Neural cell (in vitro differentiated cells): ENCODE results near the gene RCN1. TPM values are rescaled to one million over a fixed set of nuclear protein-coding genes. Genes with fewer than 3 reads are reported as not detected.

Experiments
- H2AFZ ChIP-seq: fragments of 200-600, 300-800 bp; sonication (generic), shearing (Covaris generic); 2 replicates; pipeline ENCODE4 v1.6.0; 2014; ENCODE audit warnings: low read depth, mild to moderate bottlenecking, antibody characterized with exemption, low read length, moderate library complexity
- H3F3A ChIP-seq: fragments of 200-600 bp; shearing (Covaris generic); 2 replicates; pipeline ENCODE4 v1.6.1; 2016; ENCODE audit warnings: mild to moderate bottlenecking, moderate library complexity, mixed read lengths, antibody characterized with exemption, low read length; ENCODE audit not compliant: insufficient read depth, poor library complexity, severe bottlenecking
- H3K27ac ChIP-seq: fragments of 200-600, 300-800 bp; sonication (generic), shearing (Covaris generic); 2 replicates; pipeline ENCODE4 v1.5.1; 2014; ENCODE audit warnings: mild to moderate bottlenecking, low read length, moderate library complexity
- H3K27me3 ChIP-seq: fragments of 300-800, 200-600 bp; sonication (generic), shearing (Covaris generic); 2 replicates; pipeline ENCODE4 v1.6.0; 2014; ENCODE audit warnings: mild to moderate bottlenecking, low read depth, low read length, moderate library complexity; ENCODE audit not compliant: insufficient read depth
- H3K36me3 ChIP-seq: fragments of 300-800, 200-600 bp; sonication (generic), shearing (Covaris generic); 2 replicates; pipeline ENCODE4 v1.5.1; 2014; ENCODE audit warnings: mild to moderate bottlenecking, antibody characterized with exemption, low read length, moderate library complexity; ENCODE audit not compliant: insufficient read depth
- H3K4me2 ChIP-seq: fragments of 300-800, 200-600 bp; sonication (generic), shearing (Covaris generic); 2 replicates; pipeline ENCODE4 v1.6.0; 2014; ENCODE audit warnings: mild to moderate bottlenecking, low read length
- H3K4me3 ChIP-seq: fragments of 300-800, 200-600 bp; sonication (generic), shearing (Covaris generic); 2 replicates; pipeline ENCODE4 v1.5.1; 2014; ENCODE audit warnings: mild to moderate bottlenecking, low read length, moderate library complexity
- H3K79me2 ChIP-seq: fragments of 200-600 bp; shearing (Covaris generic); replicated peaks from 2 replicates; pipeline ENCODE4 v1.6.0; 2014; ENCODE audit warnings: mild to moderate bottlenecking, low read length, moderate library complexity; ENCODE audit not compliant: insufficient read depth
- H3K9ac ChIP-seq: fragments of 300-800, 200-600 bp; sonication (generic), shearing (Covaris generic); 2 replicates; pipeline ENCODE4 v1.6.1; 2016; ENCODE audit warnings: mild to moderate bottlenecking, low read length, mixed read lengths
- H3K9me2 ChIP-seq: fragments of 200-600 bp; shearing (Covaris generic); 2 replicates; pipeline ENCODE4 v1.6.1; 2016; ENCODE audit warnings: mild to moderate bottlenecking, low read length, mixed read lengths; ENCODE audit not compliant: insufficient read depth
- H3K9me3 ChIP-seq: fragments of 200-600, 300-800 bp; sonication (generic), shearing (Covaris generic); 2 replicates; pipeline ENCODE4 v1.6.1; 2016; ENCODE audit warnings: mild to moderate bottlenecking, mixed run types, low read length, moderate library complexity, mixed read lengths
- H4K20me1 ChIP-seq: fragments of 200-600 bp; shearing (Covaris generic); 2 replicates; pipeline ENCODE4 v1.6.1; 2016; ENCODE audit warnings: mild to moderate bottlenecking, mixed run types; ENCODE audit not compliant: insufficient read depth
- EP300 ChIP-seq: fragments of 450-650 bp; conservative IDR thresholded peaks from 2 replicates; pipeline ENCODE4 v1.6.1; 2014; ENCODE audit warnings: antibody characterized with exemption, mild to moderate bottlenecking, moderate library complexity; ENCODE audit not compliant: poor library complexity, severe bottlenecking
- EZH2 ChIP-seq: fragments of 200-600, 300-800 bp; shearing (Covaris generic), sonication (generic); IDR thresholded peaks from 2 replicates; pipeline ENCODE4 v1.6.1; 2014; ENCODE audit warnings: antibody characterized with exemption, low read length, borderline replicate concordance, mild to moderate bottlenecking; ENCODE audit not compliant: insufficient read depth, poor library complexity, severe bottlenecking
- MXI1 ChIP-seq: fragments of 450-650 bp; conservative IDR thresholded peaks from 2 replicates; pipeline ENCODE4 v1.6.1; 2014; ENCODE audit warnings: antibody characterized with exemption, mild to moderate bottlenecking; ENCODE audit not compliant: poor library complexity, severe bottlenecking
- POLR2AphosphoS5 ChIP-seq: IDR thresholded peaks from 2 replicates; pipeline ENCODE4 v1.6.1; 2012
- RAD21 ChIP-seq: fragments of 450-650 bp; conservative IDR thresholded peaks from 2 replicates; pipeline ENCODE4 v1.6.1; 2014; ENCODE audit warnings: antibody characterized with exemption, mild to moderate bottlenecking, moderate library complexity
- SMC3 ChIP-seq: fragments of 450-650 bp; conservative IDR thresholded peaks from 2 replicates; pipeline ENCODE4 v1.6.1; 2014; ENCODE audit warnings: antibody characterized with exemption, mild to moderate bottlenecking, moderate library complexity; ENCODE audit not compliant: poor library complexity
- TAF1 ChIP-seq: IDR thresholded peaks from 2 replicates; pipeline ENCODE4 v1.6.1; 2012; ENCODE audit warnings: low read depth
- polyA plus RNA-seq: library from polyadenylated mRNA; depleted of rRNA; stranded (reverse); fragments of >200 nt; gene quantifications from 2 replicates; pipeline ENCODE4 v1.2.3, GENCODE V29; 2014
- TF ChIP-seq, protein P1 (sequence below): IDR thresholded peaks from 2 replicates; pipeline ENCODE4 v1.6.1; 2012; ENCODE audit warnings: borderline replicate concordance
- TF ChIP-seq, protein P2 (sequence below): fragments of 450-650 bp; IDR thresholded peaks from 2 replicates; pipeline ENCODE4 v1.5.1; 2014; ENCODE audit warnings: antibody characterized with exemption, mild to moderate bottlenecking, moderate library complexity; ENCODE audit not compliant: poor library complexity, severe bottlenecking

The RCN1 gene
- polyA plus RNA-seq, 1 donor from 2014 or later, result 66.7 TPM

- Histone ChIP-seq H3K27ac (no peak overlapping the region), H3K9me2 (no peaks in the 10 kb centered on the region), H4K20me1 (no peaks in the 10 kb centered on the region), H3K79me2 (no peaks in the 10 kb centered on the region), H3K36me3 (no peaks in the 10 kb centered on the region), H3K4me3 (no peak overlapping the region), H3K9ac (no peak overlapping the region), H3K9me3 (no peaks in the 10 kb centered on the region), H3K4me2 (no peak overlapping the region), H3F3A (no peaks in the 10 kb centered on the region), H2AFZ (no peak overlapping the region), H3K27me3 (no peaks in the 10 kb centered on the region)
- TF ChIP-seq EZH2 (no peak), MXI1 (no peak), SMC3 (no peak), TAF1 (no peak), RAD21 (no peak), EP300 (no peak), POLR2AphosphoS5 (no peak)
- TF ChIP-seq, protein P1, sequence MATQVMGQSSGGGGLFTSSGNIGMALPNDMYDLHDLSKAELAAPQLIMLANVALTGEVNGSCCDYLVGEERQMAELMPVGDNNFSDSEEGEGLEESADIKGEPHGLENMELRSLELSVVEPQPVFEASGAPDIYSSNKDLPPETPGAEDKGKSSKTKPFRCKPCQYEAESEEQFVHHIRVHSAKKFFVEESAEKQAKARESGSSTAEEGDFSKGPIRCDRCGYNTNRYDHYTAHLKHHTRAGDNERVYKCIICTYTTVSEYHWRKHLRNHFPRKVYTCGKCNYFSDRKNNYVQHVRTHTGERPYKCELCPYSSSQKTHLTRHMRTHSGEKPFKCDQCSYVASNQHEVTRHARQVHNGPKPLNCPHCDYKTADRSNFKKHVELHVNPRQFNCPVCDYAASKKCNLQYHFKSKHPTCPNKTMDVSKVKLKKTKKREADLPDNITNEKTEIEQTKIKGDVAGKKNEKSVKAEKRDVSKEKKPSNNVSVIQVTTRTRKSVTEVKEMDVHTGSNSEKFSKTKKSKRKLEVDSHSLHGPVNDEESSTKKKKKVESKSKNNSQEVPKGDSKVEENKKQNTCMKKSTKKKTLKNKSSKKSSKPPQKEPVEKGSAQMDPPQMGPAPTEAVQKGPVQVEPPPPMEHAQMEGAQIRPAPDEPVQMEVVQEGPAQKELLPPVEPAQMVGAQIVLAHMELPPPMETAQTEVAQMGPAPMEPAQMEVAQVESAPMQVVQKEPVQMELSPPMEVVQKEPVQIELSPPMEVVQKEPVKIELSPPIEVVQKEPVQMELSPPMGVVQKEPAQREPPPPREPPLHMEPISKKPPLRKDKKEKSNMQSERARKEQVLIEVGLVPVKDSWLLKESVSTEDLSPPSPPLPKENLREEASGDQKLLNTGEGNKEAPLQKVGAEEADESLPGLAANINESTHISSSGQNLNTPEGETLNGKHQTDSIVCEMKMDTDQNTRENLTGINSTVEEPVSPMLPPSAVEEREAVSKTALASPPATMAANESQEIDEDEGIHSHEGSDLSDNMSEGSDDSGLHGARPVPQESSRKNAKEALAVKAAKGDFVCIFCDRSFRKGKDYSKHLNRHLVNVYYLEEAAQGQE, result no peak
- TF ChIP-seq, protein P2, sequence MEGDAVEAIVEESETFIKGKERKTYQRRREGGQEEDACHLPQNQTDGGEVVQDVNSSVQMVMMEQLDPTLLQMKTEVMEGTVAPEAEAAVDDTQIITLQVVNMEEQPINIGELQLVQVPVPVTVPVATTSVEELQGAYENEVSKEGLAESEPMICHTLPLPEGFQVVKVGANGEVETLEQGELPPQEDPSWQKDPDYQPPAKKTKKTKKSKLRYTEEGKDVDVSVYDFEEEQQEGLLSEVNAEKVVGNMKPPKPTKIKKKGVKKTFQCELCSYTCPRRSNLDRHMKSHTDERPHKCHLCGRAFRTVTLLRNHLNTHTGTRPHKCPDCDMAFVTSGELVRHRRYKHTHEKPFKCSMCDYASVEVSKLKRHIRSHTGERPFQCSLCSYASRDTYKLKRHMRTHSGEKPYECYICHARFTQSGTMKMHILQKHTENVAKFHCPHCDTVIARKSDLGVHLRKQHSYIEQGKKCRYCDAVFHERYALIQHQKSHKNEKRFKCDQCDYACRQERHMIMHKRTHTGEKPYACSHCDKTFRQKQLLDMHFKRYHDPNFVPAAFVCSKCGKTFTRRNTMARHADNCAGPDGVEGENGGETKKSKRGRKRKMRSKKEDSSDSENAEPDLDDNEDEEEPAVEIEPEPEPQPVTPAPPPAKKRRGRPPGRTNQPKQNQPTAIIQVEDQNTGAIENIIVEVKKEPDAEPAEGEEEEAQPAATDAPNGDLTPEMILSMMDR, result no peak
Measured at GRCh38 chr11:32141745-32142546, 51.1 kb downstream of the RCN1 start.

GRCh38 chr11:32143378-32143777 is 52.5 kb downstream of the RCN1 start:
- Histone ChIP-seq H3K9ac (no peak overlapping the region), H3F3A (no peaks in the 10 kb centered on the region), H4K20me1 (no peaks in the 10 kb centered on the region), H3K9me3 (no peaks in the 10 kb centered on the region), H3K27me3 (no peaks in the 10 kb centered on the region), H3K79me2 (no peaks in the 10 kb centered on the region), H2AFZ (no peak overlapping the region), H3K36me3 (no peaks in the 10 kb centered on the region), H3K4me3 (no peak overlapping the region), H3K4me2 (no peak overlapping the region), H3K27ac (no peak overlapping the region), H3K9me2 (no peaks in the 10 kb centered on the region)
- TF ChIP-seq SMC3 (no peak), MXI1 (no peak), TAF1 (no peak)
